Large intestine (tissue), 3 donors: ENCODE measurements around the gene CRB2. TPM values are rescaled to one million over a fixed set of nuclear protein-coding genes. Genes with fewer than 3 reads are reported as not detected.
A peak's percentile ranks its signal among the peaks of the same experiment; 100 is the strongest.

Experiments used
- DNase-seq, 2 donors: peaks; one replicate each; pipeline versions ENCODE4 v3.0.0 to v3.0.0-alpha.2; 2013
- H3K27ac ChIP-seq: one replicate; pipeline ENCODE4 v1.5.1; 2013; ENCODE audit warnings: low read length
- H3K27me3 ChIP-seq: 2 replicates; pipeline ENCODE4 v1.6.1; 2013; ENCODE audit warnings: low read length; ENCODE audit not compliant: control insufficient read depth, insufficient read depth
- H3K36me3 ChIP-seq: 2 replicates; pipeline ENCODE4 v1.6.1; 2013; ENCODE audit warnings: low read length; ENCODE audit not compliant: control insufficient read depth, insufficient read depth
- H3K4me1 ChIP-seq: one replicate; pipeline ENCODE4 v1.6.1; 2013; ENCODE audit warnings: low read length; ENCODE audit not compliant: control insufficient read depth, insufficient read depth
- H3K4me3 ChIP-seq: one replicate; pipeline ENCODE4 v1.5.1; 2013; ENCODE audit warnings: low read length
- H3K9me3 ChIP-seq: one replicate; pipeline ENCODE4 v1.6.1; 2013; ENCODE audit warnings: mild to moderate bottlenecking, low read depth, low read length, moderate library complexity; ENCODE audit not compliant: control insufficient read depth
- WGBS: methylation state at CpG from one replicate; pipeline ENCODE4 v1.1.5; 2013; ENCODE audit warnings: low lambda C conversion rate; ENCODE audit not compliant: insufficient coverage; 5-methylcytosine and 5-hydroxymethylcytosine counted together
- polyA plus RNA-seq: library from polyadenylated mRNA; unstranded; fragments of 120-200 nt; gene quantifications from one replicate; pipeline ENCODE4 v1.2.1, GENCODE V29; 2013

CRB2 gene
- polyA plus RNA-seq, 1 donor, result 2.3 TPM

DNA sequence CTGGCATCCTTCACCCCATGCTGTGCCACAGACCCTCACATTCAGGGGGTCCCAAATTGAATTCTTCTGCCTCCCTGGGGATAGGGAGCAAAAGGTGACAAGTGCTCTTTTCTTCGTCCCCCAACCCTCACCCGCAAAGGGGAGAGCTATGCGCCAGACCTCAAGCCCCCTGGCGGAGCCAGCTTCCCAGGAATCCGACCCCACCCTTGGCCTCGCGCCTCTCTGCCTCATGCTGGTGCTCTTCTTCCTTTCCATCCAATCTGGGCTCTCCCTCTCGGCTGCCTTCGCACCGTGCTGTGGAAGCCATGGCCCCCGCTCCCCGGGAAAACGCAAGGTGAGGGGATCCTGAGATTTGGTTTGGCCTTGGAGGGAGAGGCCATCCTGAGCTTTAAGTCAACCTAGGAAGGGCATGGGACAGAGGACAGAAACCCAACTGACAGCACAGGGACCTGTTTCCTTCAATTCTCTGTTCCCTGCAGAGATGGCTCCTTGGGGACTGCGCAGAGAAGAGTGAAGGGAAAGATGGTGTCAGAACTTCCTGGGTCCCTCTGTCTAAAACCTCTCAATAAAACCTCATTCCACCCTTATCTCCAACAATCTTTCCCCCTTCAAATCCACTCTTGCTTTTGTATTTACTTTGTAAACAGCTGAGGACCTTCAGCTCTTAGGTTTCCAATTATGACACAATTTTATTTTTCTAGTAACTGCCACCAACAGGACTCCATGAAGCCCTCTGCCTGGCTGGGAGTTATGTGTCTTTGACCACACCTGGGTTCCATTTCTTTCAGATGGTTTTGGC lies 36.3 kb upstream of the CRB2 start:
- Histone ChIP-seq H3K27ac (no peak overlapping the region), H3K4me1 (no peaks in the 10 kb centered on the region), H3K4me3 (no peak overlapping the region), H3K27me3 (peaks cover 4% of the 10 kb centered on the region), H3K9me3 (no peaks in the 10 kb centered on the region), H3K36me3 (no peaks in the 10 kb centered on the region)
- no CpG with 5 or more reads among the region's 14 CpGs for WGBS
- DNase-seq, result no peak

DNA sequence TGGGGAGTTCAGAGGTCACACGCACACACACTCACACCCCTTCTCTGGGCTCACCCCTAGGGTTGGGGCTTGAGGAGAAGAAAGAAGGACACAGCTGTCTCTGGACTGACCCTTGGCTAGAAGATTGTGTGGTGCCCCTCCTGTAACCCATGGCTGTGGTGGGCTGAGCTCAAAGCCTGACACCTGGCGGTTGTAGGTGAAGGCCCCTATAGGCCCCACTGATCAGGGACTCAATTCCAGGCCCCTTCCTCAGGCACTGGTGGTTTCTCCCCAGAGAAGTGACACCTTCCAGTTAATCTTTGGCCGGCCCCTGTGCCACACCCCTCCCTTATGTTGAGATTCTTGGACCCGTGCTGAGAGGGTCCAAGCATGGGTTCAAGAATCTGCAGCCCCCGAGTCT lies 35.2 kb upstream of the CRB2 start:
- Histone ChIP-seq H3K36me3 (no peaks in the 10 kb centered on the region), H3K27me3 (peaks cover 4% of the 10 kb centered on the region), H3K4me1 (no peaks in the 10 kb centered on the region), H3K9me3 (no peaks in the 10 kb centered on the region), H3K4me3 (no peak overlapping the region), H3K27ac (no peak overlapping the region)
- no CpG with 5 or more reads among the region's 5 CpGs for WGBS
- no peak for DNase-seq

DNA sequence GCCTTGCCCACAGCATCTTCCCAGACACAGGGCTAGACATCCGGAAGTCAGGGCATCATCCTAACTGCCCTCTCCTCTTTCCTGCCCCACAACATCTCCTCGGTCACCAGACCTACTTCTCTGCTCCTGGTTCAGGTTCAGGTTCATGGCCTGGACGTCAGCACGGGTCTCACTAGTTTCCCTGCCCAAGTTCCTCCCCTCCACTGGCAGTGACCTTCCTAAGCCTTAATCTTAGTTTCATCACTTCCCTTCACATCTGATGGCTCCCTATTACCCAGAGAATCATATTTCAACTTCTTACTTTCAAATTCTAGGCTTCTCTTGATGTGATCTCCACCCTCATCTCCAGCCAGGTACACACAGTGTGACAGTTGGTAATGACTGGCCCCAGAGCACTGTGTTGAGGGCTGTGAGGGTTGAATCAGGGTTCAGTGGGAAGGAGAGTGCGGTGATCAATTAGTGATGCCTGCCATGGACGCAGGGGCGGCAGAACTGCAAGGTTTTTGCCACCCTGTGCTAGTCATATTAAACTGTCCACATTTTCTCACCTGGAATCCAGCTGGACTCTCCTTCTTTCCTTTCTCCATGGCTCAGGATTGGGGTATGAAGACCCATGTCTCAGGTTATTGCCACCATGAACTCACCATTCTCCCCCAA lies 34.3 kb upstream of the CRB2 start:
- H3K9me3 ChIP-seq, result no peaks in the 10 kb centered on the region
- H3K36me3 ChIP-seq, result no peaks in the 10 kb centered on the region
- no CpG with 5 or more reads among the region's 7 CpGs for WGBS

DNA sequence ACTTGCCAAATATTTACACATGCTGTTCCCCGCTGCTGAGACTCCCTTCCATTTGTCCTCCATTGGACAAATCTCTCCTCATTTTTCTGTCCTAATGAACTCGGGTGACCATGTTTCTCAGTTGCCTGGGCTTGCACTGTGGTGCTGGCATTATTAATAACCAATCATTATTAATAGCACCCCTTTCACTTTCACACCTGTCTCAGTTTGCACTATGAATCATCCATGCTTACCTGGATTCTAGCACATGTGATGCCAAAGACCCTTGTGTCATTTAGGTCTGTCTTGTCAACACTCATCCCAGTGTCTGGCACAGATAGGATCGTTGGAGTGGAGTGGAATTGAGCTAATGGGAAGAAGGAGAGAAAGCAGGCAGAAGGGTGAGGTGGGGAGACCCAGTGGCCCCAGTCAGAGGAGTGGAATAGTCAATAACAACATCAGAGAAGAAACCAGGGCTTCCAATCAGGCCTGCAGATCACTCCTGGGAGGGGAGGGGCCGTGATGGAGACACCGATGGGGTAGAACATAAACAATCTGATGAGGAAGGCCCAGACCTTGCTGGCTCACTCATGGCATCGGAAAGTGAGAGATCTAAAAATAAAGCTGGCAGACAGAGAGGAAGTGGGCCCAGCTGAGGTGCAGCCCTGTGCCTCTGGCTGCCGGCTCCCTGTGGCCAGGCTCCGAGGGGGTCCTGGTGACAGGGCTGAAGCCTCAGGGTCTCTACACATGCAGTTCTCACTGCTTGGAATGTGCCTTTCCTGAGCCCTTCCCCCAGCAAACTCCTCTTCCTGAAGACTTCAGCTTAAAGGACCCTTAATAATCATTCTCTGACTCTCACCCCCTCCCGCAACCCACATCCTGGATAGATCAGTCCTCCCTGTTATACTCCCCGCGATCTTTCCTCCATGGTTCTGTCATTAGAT lies 33.5 kb upstream of the CRB2 start:
- Histone ChIP-seq H3K9me3 (no peaks in the 10 kb centered on the region), H3K27ac (no peak overlapping the region), H3K4me3 (no peak overlapping the region), H3K4me1 (no peaks in the 10 kb centered on the region), H3K27me3 (peaks cover 4% of the 10 kb centered on the region), H3K36me3 (no peaks in the 10 kb centered on the region)
- no peak for DNase-seq
- 40% methylated on average over 2 of the region's 11 CpGs for WGBS

More for the DNA sequence above, 34.3 kb upstream of the CRB2 start:
- Histone ChIP-seq H3K4me3 (no peak overlapping the region), H3K27ac (no peak overlapping the region), H3K4me1 (no peaks in the 10 kb centered on the region), H3K27me3 (peaks cover 4% of the 10 kb centered on the region)
- DNase-seq, result no peak

DNA sequence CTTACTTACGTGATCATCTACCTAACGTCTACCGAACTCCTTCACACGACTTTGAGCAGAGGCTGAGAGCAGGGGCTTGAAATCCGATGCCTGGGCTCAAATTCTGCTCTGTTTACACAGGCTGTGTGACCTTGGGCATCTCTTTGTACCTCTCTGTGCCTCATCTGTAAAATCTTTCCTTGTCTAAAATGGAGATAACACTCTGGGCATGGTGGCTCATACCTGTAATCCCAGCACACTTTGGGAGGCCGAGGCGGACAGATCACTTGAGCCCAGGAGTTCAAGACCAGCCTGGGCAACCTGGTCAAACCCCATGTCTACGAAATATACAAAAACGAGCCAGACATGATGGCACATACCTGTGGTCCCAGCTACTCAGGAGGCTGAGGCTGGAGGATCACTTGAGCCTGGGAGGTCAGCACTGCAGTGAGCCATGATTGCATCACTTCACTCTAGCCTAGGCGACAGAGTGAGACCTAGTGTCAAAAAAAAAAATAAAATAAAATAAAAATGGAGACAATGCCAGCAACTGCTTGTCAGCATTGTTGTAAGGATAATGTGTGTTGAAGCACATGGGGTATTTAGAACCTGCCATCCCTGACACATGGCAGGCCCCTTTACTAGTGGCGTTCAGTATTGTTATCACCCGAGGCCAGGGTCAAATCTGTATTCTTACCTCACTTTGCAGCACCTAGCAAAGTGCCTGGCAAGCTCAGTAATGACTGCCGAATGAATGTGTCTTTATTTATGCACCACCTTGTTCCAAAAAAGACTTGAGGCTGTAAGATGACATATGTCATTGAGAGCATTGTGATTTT lies 32.6 kb upstream of the CRB2 start:
- H3K9me3 ChIP-seq, result no peaks in the 10 kb centered on the region
- no peak for DNase-seq
- no CpG with 5 or more reads among the region's 13 CpGs for WGBS
- no peaks in the 10 kb centered on the region for H3K4me1 ChIP-seq
- H3K36me3 ChIP-seq, result no peaks in the 10 kb centered on the region
- no peak overlapping the region for H3K27ac ChIP-seq
- peaks cover 4% of the 10 kb centered on the region for H3K27me3 ChIP-seq
- H3K4me3 ChIP-seq, result no peak overlapping the region

DNA sequence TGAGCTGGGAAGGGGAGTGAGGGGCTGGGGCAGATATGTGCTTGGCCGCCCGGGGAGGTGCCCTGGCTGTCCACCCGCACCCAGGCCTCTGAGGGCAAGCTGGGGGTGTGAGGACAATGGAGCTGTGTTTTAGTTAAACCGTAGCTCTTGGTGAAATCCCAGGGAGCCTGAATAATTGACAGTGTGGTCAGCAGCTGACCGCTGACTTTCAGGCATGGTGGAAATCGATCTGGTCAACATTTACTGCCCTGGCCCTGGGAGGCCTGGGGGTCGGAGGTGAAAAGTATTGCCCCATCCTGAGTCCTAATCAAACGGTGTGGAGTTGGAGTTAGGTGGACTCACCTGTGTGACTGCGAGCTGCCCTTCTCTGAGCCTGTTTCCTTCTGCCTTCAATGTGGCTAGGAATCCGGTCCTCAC lies 31.2 kb upstream of the CRB2 start:
- Histone ChIP-seq H3K36me3 (no peaks in the 10 kb centered on the region), H3K4me1 (no peaks in the 10 kb centered on the region), H3K27ac (no peak overlapping the region), H3K27me3 (no peaks in the 10 kb centered on the region), H3K4me3 (no peak overlapping the region), H3K9me3 (no peaks in the 10 kb centered on the region)
- no CpG with 5 or more reads among the region's 10 CpGs for WGBS
- DNase-seq, result no peak

DNA sequence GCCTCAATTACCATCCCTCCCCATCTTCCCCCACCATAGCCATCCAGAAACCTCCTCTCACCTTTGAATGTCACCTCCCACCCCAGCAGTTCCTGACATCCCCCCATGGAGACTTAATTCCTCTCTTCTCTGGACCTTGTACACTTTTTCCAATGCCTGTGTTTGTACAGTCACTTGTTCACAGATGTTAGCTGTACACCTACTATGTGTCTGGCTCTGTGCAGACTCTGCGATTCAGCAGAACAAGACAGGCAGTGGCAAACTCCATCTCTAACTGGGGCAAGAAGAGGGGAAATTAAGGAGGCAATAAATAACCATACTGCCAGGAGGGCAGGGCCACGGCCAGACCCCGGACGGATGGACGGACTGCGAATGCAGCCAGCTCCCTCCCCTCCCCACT lies 29.8 kb upstream of the CRB2 start:
- H3K9me3 ChIP-seq, result no peaks in the 10 kb centered on the region
- no peak overlapping the region for H3K27ac ChIP-seq
- no peaks in the 10 kb centered on the region for H3K36me3 ChIP-seq
- H3K4me3 ChIP-seq, result no peak overlapping the region
- no peaks in the 10 kb centered on the region for H3K4me1 ChIP-seq
- no peaks in the 10 kb centered on the region for H3K27me3 ChIP-seq
- no CpG with 5 or more reads among the region's 6 CpGs for WGBS
- no peak for DNase-seq

DNA sequence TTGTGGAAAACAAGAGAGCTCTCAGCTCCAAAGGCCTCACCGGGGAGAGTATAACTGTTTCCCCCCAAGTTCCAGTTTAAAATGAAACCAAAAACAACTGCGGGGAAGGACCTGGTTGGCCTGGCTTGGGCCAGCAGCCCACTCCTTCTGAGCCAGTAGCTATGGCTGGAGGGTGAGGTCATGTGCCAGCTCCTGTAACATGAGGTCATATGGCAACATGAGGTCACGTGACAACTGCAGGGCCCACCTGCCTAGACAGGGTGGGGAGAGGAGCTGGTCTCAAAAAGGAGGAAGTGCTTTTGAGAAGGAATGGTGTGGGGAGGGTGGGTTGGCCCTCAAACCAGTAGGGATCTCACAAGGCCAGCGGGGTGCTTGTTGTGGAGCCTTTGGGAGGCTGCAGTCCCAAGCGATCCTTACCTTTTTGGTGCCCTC lies 29.3 kb upstream of the CRB2 start:
- no CpG with 5 or more reads among the region's 5 CpGs for WGBS
- H3K4me1 ChIP-seq, result no peaks in the 10 kb centered on the region
- H3K27me3 ChIP-seq, result no peaks in the 10 kb centered on the region
- H3K27ac ChIP-seq, result no peak overlapping the region
- H3K9me3 ChIP-seq, result no peaks in the 10 kb centered on the region
- H3K36me3 ChIP-seq, result no peaks in the 10 kb centered on the region
- H3K4me3 ChIP-seq, result no peak overlapping the region
- DNase-seq, result peak in 1 of 2 donors; percentile 27

DNA sequence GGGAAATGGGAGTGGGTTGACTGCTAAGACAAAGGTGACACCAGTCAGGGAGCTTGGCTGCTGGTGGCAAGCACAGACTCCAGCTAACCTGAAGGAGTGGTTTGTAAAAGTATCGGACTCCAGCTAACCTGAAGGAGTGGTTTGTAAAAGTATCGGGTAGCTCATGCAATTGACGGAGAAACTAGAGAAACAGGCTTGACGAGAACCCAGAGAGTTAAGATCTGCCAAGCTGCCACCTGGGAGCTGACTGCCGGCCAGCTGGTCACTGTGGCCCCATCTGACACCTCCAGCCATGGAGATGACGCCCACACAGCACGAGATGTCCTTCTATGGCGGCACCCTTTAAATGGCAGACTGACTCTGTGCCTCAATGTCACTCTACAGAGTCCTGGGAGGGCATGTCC lies 28.3 kb upstream of the CRB2 start:
- H3K4me1 ChIP-seq, result no peaks in the 10 kb centered on the region
- WGBS, result no CpG with 5 or more reads among the region's 8 CpGs
- H3K27ac ChIP-seq, result no peak overlapping the region
- DNase-seq, result peak; percentile 53 to 80
- H3K4me3 ChIP-seq, result no peak overlapping the region
- H3K36me3 ChIP-seq, result no peaks in the 10 kb centered on the region
- H3K27me3 ChIP-seq, result no peaks in the 10 kb centered on the region
- no peaks in the 10 kb centered on the region for H3K9me3 ChIP-seq
